HG02588 (cell line): ENCODE data around the gene ARL2.

Experiments
- ATAC-seq: cut with Tn5 transposase; IDR thresholded peaks from one replicate; pipeline ENCODE4 v1.9.1; 2021; ENCODE audit warnings: mild to moderate bottlenecking, moderate library complexity; ENCODE audit not compliant: unreplicated experiment

ARL2 gene

DNA sequence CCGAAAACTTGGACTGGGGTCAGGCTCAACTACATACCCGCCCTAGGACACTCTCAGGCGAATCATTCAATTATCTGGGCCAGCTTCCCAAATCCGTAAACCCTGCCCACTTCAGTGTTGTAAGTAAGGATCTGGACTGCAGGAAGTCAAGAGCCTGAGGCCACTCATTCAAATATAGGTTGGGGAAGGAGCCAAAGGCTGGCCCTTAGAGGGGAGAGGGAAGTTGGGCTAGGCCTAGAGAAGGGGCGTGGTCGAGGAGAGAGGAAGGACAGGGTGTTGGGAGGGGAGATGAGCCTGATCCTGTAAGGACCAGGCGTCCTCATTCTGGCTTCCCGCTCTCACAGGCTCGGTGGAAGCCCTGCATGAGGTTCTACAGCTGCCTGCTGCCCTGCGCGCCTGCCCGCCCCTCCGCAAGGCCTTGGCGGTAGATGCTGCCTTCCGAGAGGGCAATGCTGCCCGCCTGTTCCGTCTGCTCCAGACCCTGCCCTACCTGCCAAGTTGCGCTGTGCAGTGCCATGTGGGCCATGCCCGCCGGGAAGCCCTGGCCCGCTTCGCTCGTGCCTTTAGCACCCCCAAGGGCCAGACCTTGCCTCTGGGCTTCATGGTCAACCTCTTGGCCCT is 30.0 kb downstream of the ARL2 start:
- no peak for ATAC-seq

GRCh38 chr11:65045061-65045460 is 31.1 kb downstream of the ARL2 start:
- no peak for ATAC-seq

DNA sequence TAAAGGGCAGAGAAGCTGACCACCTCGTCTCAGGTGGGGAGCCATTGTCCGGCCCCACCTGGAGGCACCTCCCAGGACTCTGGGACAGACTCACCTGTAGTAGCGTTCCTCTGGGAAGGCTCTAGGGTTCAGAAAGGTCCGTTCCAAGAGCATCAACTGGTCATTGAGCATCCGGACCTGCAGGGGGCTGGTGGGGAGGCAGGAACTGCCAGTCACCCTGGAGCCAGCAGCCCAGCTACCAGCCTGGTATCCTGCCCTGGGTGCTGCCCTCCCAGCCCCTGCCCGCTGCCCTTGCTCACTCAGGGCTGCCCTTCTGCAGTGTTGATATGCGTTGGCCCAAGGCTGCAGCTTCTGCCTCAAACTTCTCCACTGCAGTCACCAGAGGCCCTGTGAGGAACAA is 31.8 kb downstream of the ARL2 start:
- no peak for ATAC-seq

- ATAC-seq, result no peak
Observed at GRCh38 chr11:65047581-65048422, 33.8 kb downstream of the ARL2 start.

- ATAC-seq, result no peak
Observed at GRCh38 chr11:65051398-65051858, 37.5 kb downstream of the ARL2 start.

DNA sequence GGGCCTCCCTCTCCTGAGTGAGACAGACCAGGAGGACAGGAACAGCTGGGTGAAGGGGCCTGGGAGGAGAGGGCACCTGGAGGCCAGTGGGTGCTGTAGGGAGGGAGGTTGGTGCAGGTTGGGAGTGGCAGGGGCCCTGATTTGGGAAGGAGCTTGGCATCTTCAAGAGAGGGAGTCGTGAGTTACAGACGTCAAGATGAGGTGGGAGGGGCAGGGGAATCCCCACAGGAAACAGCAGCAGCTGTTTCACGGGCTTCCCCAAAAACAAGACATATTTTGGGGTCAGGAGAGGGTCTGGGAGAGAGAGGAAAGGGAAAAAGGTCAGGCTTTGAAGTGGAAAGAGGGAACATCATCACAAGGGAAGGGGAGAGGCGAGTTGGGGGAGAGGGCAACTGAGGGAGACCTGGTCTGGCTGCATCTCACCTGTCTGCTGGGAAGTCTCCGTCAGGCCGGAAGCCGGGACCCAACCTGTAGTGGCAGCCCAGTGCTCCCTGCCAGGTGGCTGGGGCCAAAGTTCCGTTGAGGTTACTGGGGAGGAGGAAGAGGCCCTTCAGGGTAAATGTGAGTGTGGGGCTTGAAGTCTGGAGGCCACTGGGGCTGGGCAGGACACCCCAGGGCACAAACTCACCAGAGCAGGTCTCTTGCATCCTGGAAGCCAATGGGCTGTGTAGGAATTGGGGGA is 40.0 kb downstream of the ARL2 start:
- ATAC-seq, result no peak

GRCh38 chr11:65055538-65055937 is 41.6 kb downstream of the ARL2 start:
- ATAC-seq, result no peak

GRCh38 chr11:65056999-65057398 is 43.0 kb downstream of the ARL2 start:
- ATAC-seq, result no peak

DNA sequence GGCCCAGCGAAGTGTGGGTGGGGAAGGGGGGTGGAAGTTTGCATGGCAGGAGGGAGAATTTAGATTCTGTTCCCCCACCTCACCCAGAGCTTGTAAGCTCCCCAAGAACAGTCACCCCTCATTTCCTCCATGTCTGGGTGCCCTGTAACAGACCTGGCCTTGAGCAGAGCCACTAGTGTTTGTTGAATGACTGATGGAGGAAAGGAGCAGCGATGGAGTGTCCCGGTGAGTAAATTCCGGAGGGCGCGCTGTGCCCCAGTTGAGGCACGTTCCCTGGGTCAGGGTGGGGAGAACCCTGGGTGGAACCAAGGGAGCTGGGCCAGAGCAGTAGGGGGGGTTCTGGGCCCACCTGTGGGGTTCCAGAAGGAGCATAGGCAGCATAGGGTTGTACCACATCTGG is 43.6 kb downstream of the ARL2 start:
- ATAC-seq, result no peak

DNA sequence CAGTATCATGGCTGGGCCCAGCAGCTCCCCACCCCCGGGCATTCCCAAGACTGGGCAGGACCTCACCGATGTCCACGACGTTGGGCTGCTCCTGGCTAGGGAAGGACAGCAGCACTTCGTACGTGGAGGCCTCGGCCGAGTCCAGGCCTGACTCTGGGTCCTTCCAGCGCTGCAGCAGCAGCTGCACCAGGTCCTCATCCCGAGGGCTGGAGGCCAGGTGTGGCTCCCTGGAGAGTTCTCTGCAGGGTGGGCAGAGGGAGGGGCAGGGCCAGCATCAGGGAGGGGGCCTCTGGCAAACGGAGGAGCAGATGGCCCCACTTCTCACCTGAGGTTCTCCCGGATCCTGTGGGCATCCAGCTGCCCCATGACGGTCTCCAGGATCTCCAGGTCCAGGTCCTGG is 44.1 kb downstream of the ARL2 start:
- no peak for ATAC-seq

- ATAC-seq, result no peak
Observed at GRCh38 chr11:65058419-65059054, 44.6 kb downstream of the ARL2 start, which contains the start of gene NAALADL1. TSS of gene NAALADL1 (minus strand) at chr11:65058553. CDS start at chr11:65058521, 32 bp downstream.

- no peak for ATAC-seq
Observed at GRCh38 chr11:65059523-65059922, 45.6 kb downstream of the ARL2 start.

DNA sequence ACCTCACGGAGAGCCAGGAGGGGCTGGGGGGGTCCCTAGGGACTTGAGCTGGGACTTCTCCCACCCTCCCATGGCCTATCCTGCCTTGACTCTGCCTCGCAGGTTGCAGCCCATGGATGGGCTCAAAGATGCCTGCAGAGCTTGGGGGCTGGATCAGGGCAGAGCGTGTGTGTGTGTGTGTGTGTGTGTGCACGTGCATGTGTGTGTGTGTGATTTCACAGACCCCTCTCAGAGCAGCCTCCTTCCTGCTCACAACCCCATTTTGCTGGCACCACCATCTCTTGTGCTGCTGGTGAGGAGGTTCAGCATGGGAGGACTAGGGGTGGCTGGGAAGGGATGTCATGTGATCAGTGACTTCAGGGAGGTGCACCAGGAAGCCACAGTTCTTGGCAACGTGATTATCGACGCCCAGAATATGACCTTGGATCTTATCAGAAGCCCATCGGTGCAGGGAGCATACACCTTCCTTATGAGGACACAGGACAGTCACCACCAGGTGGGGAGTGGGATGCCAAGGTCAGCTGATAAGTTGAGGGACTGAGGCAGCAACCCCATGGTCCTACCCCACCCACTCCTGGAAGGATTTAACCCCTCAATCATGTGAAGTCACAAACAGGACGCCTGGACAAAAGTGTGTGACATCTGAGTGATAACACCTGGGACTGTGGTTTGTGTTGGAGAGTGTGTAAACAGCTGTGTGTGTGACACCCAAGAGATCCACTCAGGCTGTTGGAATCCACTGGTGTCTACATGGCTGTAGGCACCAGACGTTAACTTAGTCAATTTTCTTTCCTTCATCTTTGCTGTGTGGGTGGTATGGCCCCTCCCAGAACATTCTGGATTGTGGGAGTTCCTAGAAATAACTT is 46.2 kb downstream of the ARL2 start:
- ATAC-seq, result no peak

- ATAC-seq, result no peak
Observed at GRCh38 chr11:65060913-65061408, 47.0 kb downstream of the ARL2 start.

GRCh38 chr11:65063532-65063931 is 49.6 kb downstream of the ARL2 start:
- ATAC-seq, result no peak

DNA sequence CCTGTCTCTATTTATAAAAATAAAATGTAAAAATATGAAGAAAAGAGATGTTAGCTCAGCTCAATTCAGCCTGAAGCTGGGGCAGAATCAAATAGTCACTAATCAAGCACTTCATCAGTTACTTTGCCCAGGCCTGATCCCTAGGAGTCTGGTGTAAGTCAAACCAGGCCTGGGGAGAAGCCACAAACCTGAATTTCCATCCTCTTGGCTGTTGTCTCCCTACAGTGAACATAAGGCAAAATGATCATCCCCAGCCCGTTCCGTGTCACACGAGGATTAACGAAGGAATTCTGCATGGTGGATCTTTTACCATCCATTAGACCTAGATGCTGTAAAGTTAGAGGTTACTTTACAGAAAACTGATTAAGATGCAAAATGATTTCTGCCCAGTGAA is 50.9 kb downstream of the ARL2 start:
- ATAC-seq, result no peak

DNA sequence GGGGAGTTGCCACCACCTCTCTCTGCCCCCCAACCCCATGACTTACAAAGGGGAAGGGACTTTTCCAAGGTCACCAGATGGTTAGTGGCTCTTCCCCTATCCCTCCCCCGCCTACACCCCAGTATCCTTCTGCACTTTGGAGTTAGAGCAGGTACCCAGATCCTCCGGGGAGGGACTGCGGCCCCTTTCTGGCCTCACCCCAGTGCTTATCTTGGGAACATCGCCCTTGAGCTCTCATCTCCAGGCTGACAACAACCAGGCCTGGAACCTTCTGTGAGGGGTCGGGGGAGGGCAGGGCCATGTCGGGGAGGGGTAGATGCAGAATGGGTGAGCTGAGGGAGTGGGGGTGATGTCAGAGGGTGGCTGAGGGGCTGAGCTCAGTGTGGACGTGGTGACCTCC is 51.9 kb downstream of the ARL2 start:
- no peak for ATAC-seq

DNA sequence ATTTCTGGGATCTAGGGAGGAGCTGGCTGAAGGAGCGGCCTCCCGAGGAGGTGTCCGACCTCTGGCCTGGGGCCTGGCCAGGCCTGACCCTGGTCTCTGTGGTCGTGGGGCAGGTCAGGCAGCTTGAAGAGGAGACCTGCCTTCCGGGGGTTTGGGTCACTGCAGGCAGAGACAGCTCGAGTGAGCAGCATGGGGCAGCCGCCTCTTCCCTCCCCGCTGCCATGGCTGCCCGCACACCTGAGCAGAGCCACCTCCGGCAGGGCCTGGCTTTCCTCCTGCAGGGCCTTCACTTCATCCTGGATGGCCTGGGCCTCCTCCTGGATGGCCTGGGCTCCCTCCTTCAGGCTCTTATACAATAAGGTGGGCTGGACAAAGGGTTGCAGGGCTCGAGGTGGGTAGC is 52.4 kb downstream of the ARL2 start:
- ATAC-seq, result no peak

DNA sequence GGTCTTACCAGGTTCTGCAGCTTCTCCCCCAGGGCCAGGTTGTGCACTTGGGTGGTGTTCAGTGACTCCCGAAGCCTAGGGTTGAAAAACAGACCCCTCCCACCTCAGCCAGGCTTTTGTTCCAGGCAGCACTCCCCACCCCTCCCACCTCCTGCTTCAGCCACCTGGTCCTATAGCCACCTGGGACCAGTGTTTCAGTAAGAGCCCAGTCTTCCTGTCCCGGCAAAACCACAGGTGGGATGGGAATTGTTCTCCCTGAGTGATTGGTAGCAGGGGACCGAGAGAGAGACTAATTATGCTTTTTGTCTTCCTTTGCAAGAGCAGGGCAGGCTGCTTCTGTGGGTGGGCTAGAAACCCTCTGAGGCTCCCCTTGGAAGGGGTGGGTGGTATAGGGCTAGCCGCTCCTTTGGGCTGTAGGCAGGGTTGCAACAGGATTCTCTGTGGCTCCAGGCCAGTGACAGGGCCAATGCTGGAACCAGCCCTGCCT is 52.9 kb downstream of the ARL2 start:
- no peak for ATAC-seq

- ATAC-seq, result no peak
Observed at GRCh38 chr11:65067446-65067845, 53.5 kb downstream of the ARL2 start.
